ENCODE results near the gene LRRC74A. TPM values are rescaled to one million over a fixed set of nuclear protein-coding genes. Genes with fewer than 3 reads are reported as not detected.

The LRRC74A gene
- total RNA-seq = not detected

- ATAC-seq (no peak), DNase-seq (ENCODE audit: low spot score) (no peak)
- intact Hi-C loops (cut with DNase I) = no loop called here
Measured at GRCh38 chr14:76826122-76826521, at the start of gene LRRC74A. Gene LRRC74A, plus strand, starts transcription at chr14:76826408. Its CDS starts 290 bp downstream, at chr14:76826698.

- DNase-seq (ENCODE audit: low spot score) = peak; percentile 54
- intact Hi-C loops (cut with DNase I) = no loop called here
- ATAC-seq = no peak
Measured at GRCh38 chr14:76776428-76777251, 49.6 kb upstream of the LRRC74A start.

GRCh38 chr14:76777721-76778120 lies 48.5 kb upstream of the LRRC74A start:
- ATAC-seq (no peak), DNase-seq (ENCODE audit: low spot score) (no peak)
- intact Hi-C loops (cut with DNase I) = no loop called here

- no peak for DNase-seq (ENCODE audit: low spot score)
- intact Hi-C loops (cut with DNase I) = no loop called here
Measured at GRCh38 chr14:76778546-76779215, 47.5 kb upstream of the LRRC74A start.

GRCh38 chr14:76779221-76780057 lies 46.8 kb upstream of the LRRC74A start:
- ATAC-seq = no peak
- DNase-seq (ENCODE audit: low spot score) = no peak
- intact Hi-C loops (cut with DNase I) = loop anchor here (10.0 kb wide), 1 partner anchor 65 kb away; no protein-coding TSS in a partner anchor

More at GRCh38 chr14:76778546-76779215, 47.5 kb upstream of the LRRC74A start:
- no peak for ATAC-seq

GRCh38 chr14:76780058-76780345 lies 46.2 kb upstream of the LRRC74A start:
- no peak for DNase-seq (ENCODE audit: low spot score)
- intact Hi-C loops (cut with DNase I) = loop anchor here (10.0 kb wide), 1 partner anchor 65 kb away; no protein-coding TSS in a partner anchor
- no peak for ATAC-seq

- ATAC-seq (no peak), DNase-seq (ENCODE audit: low spot score) (no peak)
- intact Hi-C loops (cut with DNase I) = loop anchor here (10.0 kb wide), 1 partner anchor 66 kb away; no protein-coding TSS in a partner anchor
Measured at GRCh38 chr14:76780360-76780759, 45.8 kb upstream of the LRRC74A start.

- DNase-seq (ENCODE audit: low spot score) = peak; percentile 62
- peak; percentile 9 for ATAC-seq
Measured at GRCh38 chr14:76780875-76781647, 45.1 kb upstream of the LRRC74A start.

GRCh38 chr14:76781648-76782051 lies 44.6 kb upstream of the LRRC74A start:
- DNase-seq (ENCODE audit: low spot score) = no peak
- intact Hi-C loops (cut with DNase I) = loop anchor here (10.0 kb wide), 1 partner anchor 67 kb away; no protein-coding TSS in a partner anchor
- ATAC-seq = no peak

More at GRCh38 chr14:76780875-76781647, 45.1 kb upstream of the LRRC74A start:
- intact Hi-C loops (cut with DNase I) = loop anchor here (10.0 kb wide), 1 partner anchor 66 kb away; no protein-coding TSS in a partner anchor

GRCh38 chr14:76782115-76782884 lies 43.9 kb upstream of the LRRC74A start:
- intact Hi-C loops (cut with DNase I) = loop anchor here (10.0 kb wide), 1 partner anchor 67 kb away; no protein-coding TSS in a partner anchor
- DNase-seq (ENCODE audit: low spot score) (no peak), ATAC-seq (peak; percentile 44)

GRCh38 chr14:76782885-76783566 lies 43.2 kb upstream of the LRRC74A start:
- intact Hi-C loops (cut with DNase I) = loop anchor here (10.0 kb wide), 1 partner anchor 68 kb away; no protein-coding TSS in a partner anchor
- peak; percentile 59 for DNase-seq (ENCODE audit: low spot score)
- peak; percentile 37 for ATAC-seq

GRCh38 chr14:76784266-76784874 lies 41.8 kb upstream of the LRRC74A start:
- peak; percentile 32 for DNase-seq (ENCODE audit: low spot score)
- no peak for ATAC-seq
- intact Hi-C loops (cut with DNase I) = loop anchor here (10.0 kb wide), 1 partner anchor 70 kb away; no protein-coding TSS in a partner anchor

- intact Hi-C loops (cut with DNase I) = loop anchor here (10.0 kb wide), 1 partner anchor 70 kb away; no protein-coding TSS in a partner anchor
- peak; percentile 91 for ATAC-seq
- DNase-seq (ENCODE audit: low spot score) = peak; percentile 87
Measured at GRCh38 chr14:76784881-76785280, 41.3 kb upstream of the LRRC74A start.

- intact Hi-C loops (cut with DNase I) = loop anchor here (10.0 kb wide), 1 partner anchor 72 kb away; no protein-coding TSS in a partner anchor
- no peak for DNase-seq (ENCODE audit: low spot score)
Measured at GRCh38 chr14:76786601-76787000, 39.6 kb upstream of the LRRC74A start.

GRCh38 chr14:76792422-76792821 lies 33.8 kb upstream of the LRRC74A start:
- intact Hi-C loops (cut with DNase I) = no loop called here
- DNase-seq (ENCODE audit: low spot score) (no peak), ATAC-seq (no peak)

More at GRCh38 chr14:76786601-76787000, 39.6 kb upstream of the LRRC74A start:
- ATAC-seq = no peak

- intact Hi-C loops (cut with DNase I) = no loop called here
- ATAC-seq (no peak), DNase-seq (ENCODE audit: low spot score) (no peak)
Measured at GRCh38 chr14:76793324-76793723, 32.9 kb upstream of the LRRC74A start.

Data from sciatic nerve (tissue), 2 donors.